GM18499 (cell line): ENCODE measurements around the gene MGAM2.

Experiments
- ATAC-seq: cut with Tn5 transposase; IDR thresholded peaks from one replicate; pipeline ENCODE4 v1.9.1; 2021; ENCODE audit warnings: moderate number of reproducible peaks; ENCODE audit not compliant: insufficient read depth, unreplicated experiment

MGAM2 gene

DNA sequence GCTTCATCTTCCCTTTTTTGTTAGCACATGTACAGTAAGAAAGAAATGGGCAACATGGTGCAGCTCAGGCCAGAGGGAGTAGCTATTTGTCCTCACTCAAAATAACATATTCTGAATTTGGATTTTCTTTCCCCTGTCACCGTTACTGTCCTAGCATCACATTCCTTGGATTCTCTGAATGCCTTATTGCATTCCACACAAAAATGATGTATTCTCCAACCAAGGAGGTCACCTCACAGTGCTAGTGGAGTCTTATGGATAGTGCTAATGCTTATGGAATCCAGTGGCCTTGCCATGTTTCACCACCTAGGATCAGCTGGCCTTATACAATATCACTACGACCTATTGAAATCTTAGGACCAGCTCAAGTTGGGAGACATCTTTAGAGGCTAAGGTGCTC, 139.2 kb downstream of the MGAM2 start:
- no peak for ATAC-seq

DNA sequence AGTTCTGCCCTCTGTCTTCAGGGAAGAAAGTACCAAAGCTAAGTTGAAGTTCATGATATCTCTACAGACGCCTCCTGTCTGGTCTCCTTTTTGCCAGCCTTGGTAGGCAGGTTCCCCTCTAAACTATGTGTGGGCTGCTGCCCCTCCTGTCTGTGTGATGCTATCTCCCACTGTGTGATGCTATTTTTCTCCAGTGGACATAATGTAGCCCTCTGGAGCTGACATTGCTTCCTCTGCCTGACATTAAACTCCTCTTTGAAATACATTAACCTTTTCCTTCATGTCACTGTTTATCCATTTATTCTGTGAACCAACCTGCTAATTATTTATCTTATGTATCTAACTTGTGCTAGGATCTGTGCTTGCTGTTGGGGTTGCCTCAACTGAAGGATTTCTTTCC, 146.4 kb downstream of the MGAM2 start, which contains the start of gene PRSS58:
PRSS58 (minus strand) TSS at position 101 of the 400 bp plus-strand sequence. CDS start 351 bp downstream, outside the sequence.
- no peak for ATAC-seq

DNA sequence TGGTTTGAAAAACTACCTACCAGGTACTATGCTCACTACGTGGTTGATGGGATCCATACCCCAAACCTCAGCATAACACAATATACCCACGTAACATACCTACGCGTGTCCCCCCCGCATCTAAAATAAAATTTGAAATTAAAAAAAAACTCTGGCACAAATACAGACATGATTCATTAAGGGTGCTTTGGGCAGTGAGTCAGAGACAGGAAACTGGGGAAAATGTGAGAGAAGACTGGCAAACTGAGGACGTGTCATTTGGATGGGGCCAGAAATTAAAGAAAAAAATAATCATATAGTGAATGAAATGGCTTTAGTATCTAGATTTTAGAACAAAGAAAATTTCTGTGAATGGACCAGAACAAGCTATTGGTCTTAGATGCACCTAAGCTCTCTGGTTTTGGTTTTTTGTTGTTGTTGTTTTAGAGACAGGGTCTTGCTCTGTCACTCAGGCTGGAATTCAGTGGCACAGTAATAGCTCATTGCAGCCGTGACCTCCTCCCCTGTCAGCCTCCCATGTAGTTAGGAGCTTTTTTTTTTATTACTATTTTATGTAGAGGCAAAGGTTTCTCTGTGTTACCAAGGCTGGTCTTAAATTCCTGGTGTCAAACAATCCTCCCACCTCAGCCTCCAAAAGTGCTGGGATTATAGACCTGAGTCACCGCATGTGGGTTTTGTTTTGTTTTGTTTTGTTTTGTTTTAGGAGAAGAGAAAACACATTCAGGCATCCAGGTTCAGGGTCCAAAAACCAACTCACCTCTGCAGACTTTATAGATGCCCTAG, 152.3 kb downstream of the MGAM2 start:
- no peak for ATAC-seq
